ENCODE measurements around the gene MAFG.

GRCh38 chr17:81923302-81924260, 4.0 kb downstream of the MAFG start:
- no peak for TF ChIP-seq POLR2A (IDR thresholded peaks at IDR 0.05)
- TF ChIP-seq CTCF (IDR thresholded peaks at IDR 0.05) = no peak
